ENCODE measurements around the gene CDK6. TPM values are rescaled to one million over a fixed set of nuclear protein-coding genes. Genes with fewer than 3 reads are reported as not detected.

CDK6 gene
- total RNA-seq, 1 donor = 45.6 TPM

DNA sequence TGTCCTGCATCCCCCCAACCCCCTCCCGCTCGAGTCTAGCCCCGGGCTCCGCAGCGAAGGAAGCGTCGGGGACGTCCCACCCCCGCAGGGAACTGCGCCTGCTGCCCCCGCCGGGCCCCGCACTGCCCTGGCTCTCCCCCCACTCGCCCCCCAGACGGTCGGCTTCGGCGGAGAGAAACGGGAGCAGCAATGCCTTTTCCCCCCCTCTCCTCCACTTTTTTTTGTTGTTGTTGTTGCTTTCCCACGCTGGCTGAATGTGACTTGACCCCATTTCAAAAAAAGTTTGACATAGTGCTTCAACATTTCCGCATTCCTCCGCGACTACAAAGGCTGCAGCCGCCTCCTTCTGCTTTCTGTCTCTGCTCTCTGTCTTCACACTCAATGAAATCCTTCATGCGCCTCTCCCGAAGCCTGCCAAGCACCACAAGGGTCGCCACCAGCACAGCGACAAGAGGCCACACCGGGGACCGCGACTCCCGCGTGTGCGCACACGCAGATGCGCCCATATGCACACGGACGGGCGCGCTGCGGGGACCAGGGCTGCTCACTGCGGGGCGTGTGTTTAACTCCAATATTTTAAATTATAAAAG, 1.0 kb downstream of the CDK6 start:
- peak overlapping the region; percentile 99 for H3K4me2 ChIP-seq (ENCODE audit: insufficient read depth, low read length)
- peaks cover 6% of the 10 kb centered on the region for H3K36me3 ChIP-seq (ENCODE audit: insufficient read depth, low read length)
- TF ChIP-seq CTCF (IDR thresholded peaks at IDR 0.05; ENCODE audit: extremely low read depth, low read depth, low read length) = no peak
- peak; percentile 90 for DNase-seq (ENCODE audit: insufficient read length, low spot score, missing footprints)
- no peaks in the 10 kb centered on the region for H4K20me1 ChIP-seq (ENCODE audit: insufficient read depth, low read length)
- H3K4me3 ChIP-seq (ENCODE audit: insufficient read depth, low read length) = peak overlapping the region; percentile 95
- no peaks in the 10 kb centered on the region for H3K27me3 ChIP-seq (ENCODE audit: insufficient read depth, low read length)
- peaks cover 47% of the 10 kb centered on the region for H3K79me2 ChIP-seq (ENCODE audit: insufficient read depth, low read length)
- no peaks in the 10 kb centered on the region for H3K9me3 ChIP-seq (ENCODE audit: low read depth, low read length)
- peak overlapping the region; percentile 80 for H2AFZ ChIP-seq (ENCODE audit: low read length)
- peak overlapping the region; percentile 98 for H3K27ac ChIP-seq (ENCODE audit: low read depth, low read length)
- H3K4me1 ChIP-seq (ENCODE audit: insufficient read depth, low read length) = peaks cover 16% of the 10 kb centered on the region

- Histone ChIP-seq H3K4me1 (ENCODE audit: insufficient read depth, low read length) (peaks cover 23% of the 10 kb centered on the region), H3K79me2 (ENCODE audit: insufficient read depth, low read length) (peaks cover 54% of the 10 kb centered on the region), H3K27me3 (ENCODE audit: insufficient read depth, low read length) (no peaks in the 10 kb centered on the region), H3K4me3 (ENCODE audit: insufficient read depth, low read length) (peak overlapping the region; percentile 95), H3K36me3 (ENCODE audit: insufficient read depth, low read length) (peaks cover 6% of the 10 kb centered on the region), H3K9me3 (ENCODE audit: low read depth, low read length) (no peaks in the 10 kb centered on the region), H3K27ac (ENCODE audit: low read depth, low read length) (peak overlapping the region; percentile 98), H3K4me2 (ENCODE audit: insufficient read depth, low read length) (peak overlapping the region; percentile 99), H4K20me1 (ENCODE audit: insufficient read depth, low read length) (no peaks in the 10 kb centered on the region), H2AFZ (ENCODE audit: low read length) (peak overlapping the region; percentile 43)
- TF ChIP-seq CTCF (IDR thresholded peaks at IDR 0.05; ENCODE audit: extremely low read depth, low read depth, low read length) = no peak
- no peak for DNase-seq (ENCODE audit: insufficient read length, low spot score, missing footprints)
Measured at GRCh38 chr7:92834507-92835260, 1.7 kb downstream of the CDK6 start.

GRCh38 chr7:92833766-92834506, 2.4 kb downstream of the CDK6 start:
- peak; percentile 94 for DNase-seq (ENCODE audit: insufficient read length, low spot score, missing footprints)
- H2AFZ ChIP-seq (ENCODE audit: low read length) = peak overlapping the region; percentile 43

More at GRCh38 chr7:92833766-92834506, 2.4 kb downstream of the CDK6 start:
- Histone ChIP-seq H4K20me1 (ENCODE audit: insufficient read depth, low read length) (no peaks in the 10 kb centered on the region), H3K9me3 (ENCODE audit: low read depth, low read length) (no peaks in the 10 kb centered on the region), H3K27me3 (ENCODE audit: insufficient read depth, low read length) (no peaks in the 10 kb centered on the region), H3K4me3 (ENCODE audit: insufficient read depth, low read length) (peak overlapping the region; percentile 95), H3K4me2 (ENCODE audit: insufficient read depth, low read length) (peak overlapping the region; percentile 99), H3K27ac (ENCODE audit: low read depth, low read length) (peak overlapping the region; percentile 98), H3K79me2 (ENCODE audit: insufficient read depth, low read length) (peaks cover 61% of the 10 kb centered on the region), H3K4me1 (ENCODE audit: insufficient read depth, low read length) (peaks cover 28% of the 10 kb centered on the region), H3K36me3 (ENCODE audit: insufficient read depth, low read length) (peaks cover 6% of the 10 kb centered on the region)
- no peak for TF ChIP-seq CTCF (IDR thresholded peaks at IDR 0.05; ENCODE audit: extremely low read depth, low read depth, low read length)
